ENCODE measurements around the gene CUBN.
"Not testable (repeated sequence)": the region's sequence is repeated elsewhere in the genome, so short reads cannot be mapped to it uniquely, and the experiment has no call there.

The CUBN gene

GRCh38 chr10:16867556-16867955, 262.1 kb downstream of the CUBN start:
- DNase-seq (ENCODE audit: low spot score): no peak

- DNase-seq (ENCODE audit: low spot score): no peak
Observed at GRCh38 chr10:16866541-16867275, 262.9 kb downstream of the CUBN start.

- no peak for DNase-seq (ENCODE audit: low spot score)
Observed at GRCh38 chr10:16865766-16866165, 263.8 kb downstream of the CUBN start.

- DNase-seq (ENCODE audit: low spot score): no peak
Observed at GRCh38 chr10:16863766-16864165, 265.8 kb downstream of the CUBN start.

- no peak for DNase-seq (ENCODE audit: low spot score)
Observed at GRCh38 chr10:16857419-16857818, 272.2 kb downstream of the CUBN start.

- DNase-seq (ENCODE audit: low spot score): no peak
Observed at GRCh38 chr10:16856567-16856966, 273.0 kb downstream of the CUBN start.

GRCh38 chr10:16856092-16856491, 273.5 kb downstream of the CUBN start:
- no peak for DNase-seq (ENCODE audit: low spot score)

DNA sequence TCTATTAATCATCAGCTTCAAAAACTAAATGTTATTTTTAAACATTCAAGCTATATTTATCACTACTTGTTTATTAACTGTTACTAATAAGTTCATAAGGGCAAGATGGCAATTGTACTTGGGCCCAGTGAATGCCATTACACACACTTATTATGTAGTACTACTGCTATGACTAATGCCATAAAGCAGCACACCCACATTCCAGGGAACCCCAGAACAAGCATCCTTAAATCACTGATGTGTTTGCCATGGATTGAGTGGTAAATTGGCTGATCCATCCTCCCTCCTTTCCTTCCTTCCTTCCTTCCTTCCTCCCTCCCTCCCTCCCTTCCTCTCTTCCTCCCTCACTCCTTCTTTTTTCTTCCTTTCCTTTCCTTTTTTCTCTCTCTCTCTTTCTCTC, 275.0 kb downstream of the CUBN start:
- DNase-seq (ENCODE audit: low spot score): no peak

DNA sequence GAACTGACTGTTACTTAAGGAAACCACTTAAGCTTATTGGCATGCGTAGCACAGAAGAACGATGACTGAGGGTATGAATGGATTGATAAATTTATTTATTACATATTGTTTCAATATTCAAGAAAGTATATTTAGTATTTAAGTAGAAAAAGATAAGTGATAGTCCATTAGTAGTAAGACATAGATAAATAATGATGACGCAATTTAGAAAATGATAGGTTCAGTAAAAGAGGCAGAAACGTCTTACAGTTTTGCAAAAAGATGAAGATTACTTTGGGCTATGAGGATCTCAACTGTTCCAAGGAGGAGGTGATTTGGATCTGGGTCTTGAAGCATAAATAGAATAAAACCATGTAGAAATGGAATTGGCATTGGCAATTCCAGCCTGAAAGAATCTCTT, 275.8 kb downstream of the CUBN start:
- DNase-seq (ENCODE audit: low spot score): no peak

GRCh38 chr10:16853201-16853600, 276.4 kb downstream of the CUBN start:
- no peak for DNase-seq (ENCODE audit: low spot score)

DNA sequence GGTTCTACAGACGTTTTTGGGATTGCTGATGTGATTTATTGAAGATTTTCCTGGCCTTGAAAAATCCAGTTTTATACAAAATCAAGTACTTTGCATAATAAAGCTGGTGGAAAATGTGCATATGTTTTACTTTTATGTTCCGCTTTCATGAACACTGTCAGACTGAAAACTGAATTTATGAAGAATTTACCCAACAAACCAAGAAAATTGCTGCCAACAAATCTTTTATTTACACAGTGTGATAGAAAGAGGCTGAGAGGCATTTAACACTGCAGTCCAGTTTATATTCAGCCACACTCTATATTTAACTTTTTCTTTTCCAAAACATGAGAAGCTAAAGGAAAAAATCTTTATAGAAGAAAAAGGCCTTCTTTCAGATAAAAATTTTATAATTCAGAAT, 277.0 kb downstream of the CUBN start:
- DNase-seq (ENCODE audit: low spot score): no peak

DNA sequence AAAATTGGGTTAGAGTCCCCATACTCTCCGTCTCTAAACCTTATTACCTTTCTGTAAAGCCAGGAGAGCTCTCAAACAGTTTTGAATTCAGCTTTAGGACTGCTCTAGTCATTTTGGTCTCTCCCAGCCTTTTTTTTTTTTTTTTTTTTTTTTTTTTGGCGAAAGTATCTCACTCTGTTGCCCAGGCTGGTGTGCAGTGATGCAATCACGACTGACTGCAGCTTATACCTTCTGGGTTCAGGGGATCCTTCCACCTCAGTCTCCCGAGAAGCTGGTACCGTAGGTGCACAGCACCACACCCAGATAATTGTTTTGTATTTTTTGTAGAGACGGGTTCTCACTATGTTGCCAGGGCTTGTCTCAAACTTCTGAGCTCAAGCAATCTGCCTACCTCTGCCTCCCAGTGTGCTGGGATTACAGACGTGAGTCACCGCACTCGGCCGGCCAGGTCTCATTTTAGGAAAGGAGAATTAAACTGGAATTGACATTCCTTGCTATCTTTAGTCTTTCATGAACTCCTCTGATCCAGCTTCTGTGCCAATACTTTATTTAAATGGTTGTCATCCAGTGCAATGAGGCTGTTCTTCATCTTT, 281.0 kb downstream of the CUBN start:
- no peak for DNase-seq (ENCODE audit: low spot score)

GRCh38 chr10:16847644-16848043, 282.0 kb downstream of the CUBN start:
- no peak for DNase-seq (ENCODE audit: low spot score)

- DNase-seq (ENCODE audit: low spot score): no peak
Observed at GRCh38 chr10:16845248-16845647, 284.4 kb downstream of the CUBN start.

DNA sequence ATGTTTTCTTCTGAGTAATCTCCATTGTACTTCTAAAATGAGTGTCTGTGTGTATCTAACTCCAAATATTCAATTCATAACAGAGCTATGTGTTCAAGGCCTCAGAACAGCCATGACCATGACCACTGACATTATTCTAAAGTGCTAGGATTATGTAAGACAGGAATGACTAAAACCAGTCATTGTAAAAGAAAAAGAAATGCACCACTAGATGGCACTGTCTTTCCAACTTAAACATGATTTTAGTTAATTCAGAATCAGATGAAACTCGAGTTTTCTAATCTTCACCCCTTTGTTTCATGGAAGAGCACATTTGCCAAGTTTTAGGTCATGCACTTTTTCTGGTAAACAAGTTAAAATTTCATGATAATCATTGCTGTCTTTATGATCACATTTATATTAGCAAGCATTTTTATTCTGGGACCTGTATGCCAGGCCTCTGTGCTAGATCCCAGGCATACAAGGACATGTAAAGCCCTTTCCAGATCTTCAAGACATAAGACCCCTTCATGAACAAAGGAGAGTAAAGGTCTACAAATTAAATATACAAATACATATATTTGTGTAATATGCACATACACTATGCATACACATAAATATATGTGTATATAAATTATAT, 286.2 kb downstream of the CUBN start:
- DNase-seq (ENCODE audit: low spot score): peak; percentile 16

DNA sequence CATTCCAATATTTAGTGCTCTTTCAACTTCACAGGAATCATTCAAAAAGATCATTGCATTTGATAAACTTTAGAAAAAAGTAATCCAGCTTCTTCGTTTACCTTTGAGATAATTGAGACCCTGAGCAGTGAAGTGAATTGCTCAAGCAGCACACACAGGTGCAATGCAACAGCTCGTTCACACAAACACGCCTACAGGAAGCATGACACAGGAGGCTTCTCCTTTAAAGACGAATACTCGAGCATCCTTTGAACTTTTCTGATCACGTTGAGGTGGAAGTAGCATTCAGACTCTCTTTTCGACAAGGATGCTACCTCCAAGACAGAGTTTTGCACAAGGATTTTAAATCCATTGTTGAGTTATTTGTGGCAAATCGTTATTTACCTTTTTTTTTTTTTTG, 294.4 kb downstream of the CUBN start:
- DNase-seq (ENCODE audit: low spot score): no peak

GRCh38 chr10:16832351-16833080, 297.1 kb downstream of the CUBN start:
- DNase-seq (ENCODE audit: low spot score): no peak

DNA sequence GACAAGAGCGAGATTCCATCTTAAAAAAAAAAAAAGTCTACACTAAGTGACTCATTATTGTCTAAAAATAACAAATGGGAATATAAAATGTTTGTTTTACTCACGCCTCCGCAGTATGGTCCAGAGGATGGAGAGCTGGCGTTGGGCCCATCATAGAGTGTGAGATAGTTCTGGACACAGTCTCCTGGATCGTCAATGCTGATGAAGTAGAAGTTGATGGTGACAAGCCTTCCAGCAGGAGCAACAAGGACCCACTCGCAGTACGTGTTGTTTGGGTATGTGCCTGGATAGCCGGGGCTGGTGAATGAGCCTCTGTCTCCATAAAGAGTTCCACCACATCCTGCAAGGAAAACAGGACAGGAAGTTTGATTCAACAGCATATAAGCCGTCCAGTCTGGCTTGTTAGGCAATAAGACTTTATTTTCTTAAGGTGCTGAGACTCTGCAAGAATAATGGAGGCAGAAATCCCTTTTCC, 300.9 kb downstream of the CUBN start:
- DNase-seq (ENCODE audit: low spot score): no peak

GRCh38 chr10:16828114-16828568, 301.5 kb downstream of the CUBN start:
- peak; percentile 19 for DNase-seq (ENCODE audit: low spot score)

GRCh38 chr10:16827474-16827873, 302.1 kb downstream of the CUBN start:
- DNase-seq (ENCODE audit: low spot score): not testable (repeated sequence)

DNA sequence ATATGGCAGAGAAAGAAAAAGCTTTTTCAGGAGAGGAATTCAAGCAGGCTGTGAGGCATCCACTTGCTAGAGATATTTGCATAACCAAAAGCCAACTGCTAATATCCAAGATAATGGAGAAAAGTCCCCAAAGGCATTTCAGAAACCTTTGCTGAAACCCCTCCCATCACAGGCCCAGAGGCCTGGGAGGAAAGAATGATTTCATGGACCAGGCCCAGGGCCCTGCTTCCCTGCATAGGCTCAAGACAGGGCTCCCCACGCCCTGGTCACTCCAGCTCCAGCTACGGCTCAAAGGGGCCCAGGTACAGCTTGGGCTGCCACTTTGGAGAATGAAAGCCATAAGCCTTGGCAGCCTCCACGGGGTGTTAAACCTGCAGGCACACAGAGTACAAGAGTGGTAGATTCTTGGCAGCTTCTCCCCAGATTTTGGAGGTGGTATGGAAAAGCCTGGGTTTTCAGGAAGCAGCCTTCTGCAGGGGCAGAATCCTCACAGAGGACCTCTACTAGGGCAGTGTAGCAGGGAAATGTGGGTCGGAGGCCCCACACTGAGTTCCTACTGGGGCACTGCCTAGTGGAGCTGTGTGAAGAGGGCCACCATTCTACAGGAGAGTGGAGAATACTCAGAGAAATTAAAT, 306.8 kb downstream of the CUBN start:
- no peak for DNase-seq (ENCODE audit: low spot score)

- DNase-seq (ENCODE audit: low spot score): no peak
Observed at GRCh38 chr10:16822027-16822426, 307.6 kb downstream of the CUBN start.
